Osteocyte (in vitro differentiated cells): ENCODE measurements around the gene FXYD1. TPM values are rescaled to one million over a fixed set of nuclear protein-coding genes. Genes with fewer than 3 reads are reported as not detected.
"Not testable (repeated sequence)": the region's sequence is repeated elsewhere in the genome, so short reads cannot be mapped to it uniquely, and the experiment has no call there.

Experiments
- DNase-seq: peaks from one replicate; pipeline ENCODE4 v3.0.0; 2021; ENCODE audit warnings: mixed read lengths; ENCODE audit not compliant: unreplicated experiment; ENCODE audit errors: extremely low spot score
- H3K27ac Mint-ChIP-seq: one replicate; pipeline ENCODE4 v1.8.0; 2021; ENCODE audit warnings: mild to moderate bottlenecking, mixed read lengths; ENCODE audit not compliant: unreplicated experiment
- H3K27me3 Mint-ChIP-seq: one replicate; pipeline ENCODE4 v1.8.0; 2021; ENCODE audit warnings: mixed read lengths; ENCODE audit not compliant: unreplicated experiment
- H3K36me3 Mint-ChIP-seq: one replicate; pipeline ENCODE4 v1.8.0; 2021; ENCODE audit warnings: mixed read lengths; ENCODE audit not compliant: unreplicated experiment
- H3K4me1 Mint-ChIP-seq: one replicate; pipeline ENCODE4 v1.8.0; 2021; ENCODE audit warnings: mixed read lengths; ENCODE audit not compliant: unreplicated experiment
- H3K4me3 Mint-ChIP-seq: one replicate; pipeline ENCODE4 v1.8.0; 2021; ENCODE audit warnings: mild to moderate bottlenecking, moderate library complexity, mixed read lengths; ENCODE audit not compliant: unreplicated experiment
- H3K9me3 Mint-ChIP-seq: one replicate; pipeline ENCODE4 v1.8.0; 2021; ENCODE audit warnings: mixed read lengths; ENCODE audit not compliant: unreplicated experiment
- CTCF ChIP-seq: fragments of 200-600 bp; sonication (generic); IDR thresholded peaks from 2 replicates; pipeline ENCODE4 v1.5.0; 2021; ENCODE audit warnings: antibody characterized with exemption, mild to moderate bottlenecking, moderate library complexity
- total RNA-seq: library from RNA; stranded (reverse); gene quantifications from 2 replicates; pipeline ENCODE4 v1.2.1, GENCODE V29; 2021

The FXYD1 gene
- total RNA-seq, 1 donor from 2014 or later = 0.86 TPM

GRCh38 chr19:35099155-35099896, 39.3 kb upstream of the FXYD1 start:
- no peaks in the 10 kb centered on the region for H3K4me1 Mint-ChIP-seq
- H3K27me3 Mint-ChIP-seq = peaks cover 6% of the 10 kb centered on the region
- TF ChIP-seq CTCF = no peak
- H3K4me3 Mint-ChIP-seq = no peak overlapping the region
- no peaks in the 10 kb centered on the region for H3K36me3 Mint-ChIP-seq
- DNase-seq = no peak
- H3K9me3 Mint-ChIP-seq = no peaks in the 10 kb centered on the region
- H3K27ac Mint-ChIP-seq = no peak overlapping the region

- Mint-ChIP-seq H3K4me1 (no peaks in the 10 kb centered on the region), H3K27me3 (peaks cover 4% of the 10 kb centered on the region), H3K4me3 (no peak overlapping the region), H3K36me3 (no peaks in the 10 kb centered on the region), H3K9me3 (no peaks in the 10 kb centered on the region), H3K27ac (no peak overlapping the region)
- DNase-seq = no peak
- TF ChIP-seq CTCF = no peak
These were observed 38.7 kb upstream of the FXYD1 start for GRCh38 chr19:35099897-35100275.

- H3K36me3 Mint-ChIP-seq = no peaks in the 10 kb centered on the region
- no peak overlapping the region for H3K4me3 Mint-ChIP-seq
- no peaks in the 10 kb centered on the region for H3K4me1 Mint-ChIP-seq
- peaks cover 1% of the 10 kb centered on the region for H3K27me3 Mint-ChIP-seq
- H3K9me3 Mint-ChIP-seq = no peaks in the 10 kb centered on the region
- no peak for TF ChIP-seq CTCF
- no peak for DNase-seq
- no peak overlapping the region for H3K27ac Mint-ChIP-seq
These were observed 37.8 kb upstream of the FXYD1 start for GRCh38 chr19:35100588-35101533.

GRCh38 chr19:35101949-35102348, 36.7 kb upstream of the FXYD1 start:
- H3K9me3 Mint-ChIP-seq, DNase-seq, H3K27me3 Mint-ChIP-seq, H3K27ac Mint-ChIP-seq, H3K4me3 Mint-ChIP-seq, H3K4me1 Mint-ChIP-seq, H3K36me3 Mint-ChIP-seq: not testable (repeated sequence)

GRCh38 chr19:35103614-35104013, 35.0 kb upstream of the FXYD1 start:
- not testable (repeated sequence) for H3K27ac Mint-ChIP-seq, H3K4me3 Mint-ChIP-seq, H3K27me3 Mint-ChIP-seq, H3K4me1 Mint-ChIP-seq, H3K36me3 Mint-ChIP-seq, DNase-seq, H3K9me3 Mint-ChIP-seq

- Mint-ChIP-seq H3K9me3 (no peaks in the 10 kb centered on the region), H3K36me3 (no peaks in the 10 kb centered on the region), H3K27ac (no peak overlapping the region), H3K4me3 (no peak overlapping the region), H3K27me3 (peaks cover 4% of the 10 kb centered on the region), H3K4me1 (no peaks in the 10 kb centered on the region)
- TF ChIP-seq CTCF = no peak
- DNase-seq = no peak
These were observed 34.3 kb upstream of the FXYD1 start for GRCh38 chr19:35104361-35104760.
